Neutrophil (primary cell): ENCODE measurements around the gene ANKS6.

Source experiments
- H3K27ac ChIP-seq: fragments of 200-600 bp; sonication (generic); 2 replicates; pipeline ENCODE4 v1.5.1; 2016; ENCODE audit warnings: mild to moderate bottlenecking, moderate library complexity
- H3K27me3 ChIP-seq: fragments of 200-600 bp; sonication (generic); 2 replicates; pipeline ENCODE4 v1.6.0; 2016; ENCODE audit warnings: mild to moderate bottlenecking
- H3K36me3 ChIP-seq: fragments of 200-600 bp; sonication (generic); 2 replicates; pipeline ENCODE4 v1.5.1; 2017
- H3K4me1 ChIP-seq, 2 experiments: fragments of 200-600 bp in 1 of 2; sonication (generic) in 1 of 2; 1 replicate in 1 of 2; 2 replicates in 1 of 2; pipeline versions ENCODE4 v1.5.1 to v1.6.1; 2013 to 2016; ENCODE audit warnings: low read depth in 1 of 2, low read length in 1 of 2, mild to moderate bottlenecking in 1 of 2, moderate library complexity in 1 of 2; ENCODE audit not compliant: control insufficient read depth in 1 of 2, insufficient read depth in 1 of 2
- H3K4me3 ChIP-seq, 2 experiments: fragments of 200-600 bp in 1 of 2; sonication (generic) in 1 of 2; 1 replicate in 1 of 2; 2 replicates in 1 of 2; pipeline ENCODE4 v1.5.1; 2013 to 2016; ENCODE audit warnings: low read depth in 1 of 2, low read length in 1 of 2, mild to moderate bottlenecking in 1 of 2, moderate library complexity in 1 of 2
- H3K9me3 ChIP-seq: fragments of 200-600 bp; sonication (generic); 2 replicates; pipeline ENCODE4 v1.5.1; 2016
- TF ChIP-seq, protein P1 (sequence below): fragments of 200-600 bp; sonication (generic); IDR thresholded peaks from 2 replicates; pipeline ENCODE4 v1.5.1; 2016; ENCODE audit warnings: antibody characterized with exemption

ANKS6 gene

DNA sequence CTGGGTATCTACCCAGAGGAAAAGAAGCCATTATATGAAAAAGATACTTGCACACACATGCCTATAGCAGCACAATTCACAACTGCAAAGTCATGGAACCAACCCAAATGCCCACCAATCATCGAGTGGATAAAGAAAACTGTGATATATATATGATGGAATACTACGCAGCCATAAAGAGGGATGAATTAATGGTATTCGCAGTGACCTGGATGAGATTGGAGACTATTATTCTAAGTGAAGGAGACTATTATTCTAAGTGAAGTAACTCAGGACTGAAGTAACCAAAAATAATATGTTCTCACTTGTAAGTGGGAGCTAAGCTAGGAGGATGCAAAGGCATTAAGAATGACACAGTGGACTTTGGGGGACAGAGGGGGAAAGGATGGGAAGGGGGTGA is 57.6 kb downstream of the ANKS6 start:
- H3K27me3 ChIP-seq: no peaks in the 10 kb centered on the region
- H3K4me1 ChIP-seq: no peaks in the 10 kb centered on the region
- H3K9me3 ChIP-seq: no peaks in the 10 kb centered on the region
- TF ChIP-seq, protein P1, sequence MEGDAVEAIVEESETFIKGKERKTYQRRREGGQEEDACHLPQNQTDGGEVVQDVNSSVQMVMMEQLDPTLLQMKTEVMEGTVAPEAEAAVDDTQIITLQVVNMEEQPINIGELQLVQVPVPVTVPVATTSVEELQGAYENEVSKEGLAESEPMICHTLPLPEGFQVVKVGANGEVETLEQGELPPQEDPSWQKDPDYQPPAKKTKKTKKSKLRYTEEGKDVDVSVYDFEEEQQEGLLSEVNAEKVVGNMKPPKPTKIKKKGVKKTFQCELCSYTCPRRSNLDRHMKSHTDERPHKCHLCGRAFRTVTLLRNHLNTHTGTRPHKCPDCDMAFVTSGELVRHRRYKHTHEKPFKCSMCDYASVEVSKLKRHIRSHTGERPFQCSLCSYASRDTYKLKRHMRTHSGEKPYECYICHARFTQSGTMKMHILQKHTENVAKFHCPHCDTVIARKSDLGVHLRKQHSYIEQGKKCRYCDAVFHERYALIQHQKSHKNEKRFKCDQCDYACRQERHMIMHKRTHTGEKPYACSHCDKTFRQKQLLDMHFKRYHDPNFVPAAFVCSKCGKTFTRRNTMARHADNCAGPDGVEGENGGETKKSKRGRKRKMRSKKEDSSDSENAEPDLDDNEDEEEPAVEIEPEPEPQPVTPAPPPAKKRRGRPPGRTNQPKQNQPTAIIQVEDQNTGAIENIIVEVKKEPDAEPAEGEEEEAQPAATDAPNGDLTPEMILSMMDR: no peak
- no peak overlapping the region for H3K27ac ChIP-seq
- H3K4me3 ChIP-seq: no peak overlapping the region
- H3K36me3 ChIP-seq: no peaks in the 10 kb centered on the region

DNA sequence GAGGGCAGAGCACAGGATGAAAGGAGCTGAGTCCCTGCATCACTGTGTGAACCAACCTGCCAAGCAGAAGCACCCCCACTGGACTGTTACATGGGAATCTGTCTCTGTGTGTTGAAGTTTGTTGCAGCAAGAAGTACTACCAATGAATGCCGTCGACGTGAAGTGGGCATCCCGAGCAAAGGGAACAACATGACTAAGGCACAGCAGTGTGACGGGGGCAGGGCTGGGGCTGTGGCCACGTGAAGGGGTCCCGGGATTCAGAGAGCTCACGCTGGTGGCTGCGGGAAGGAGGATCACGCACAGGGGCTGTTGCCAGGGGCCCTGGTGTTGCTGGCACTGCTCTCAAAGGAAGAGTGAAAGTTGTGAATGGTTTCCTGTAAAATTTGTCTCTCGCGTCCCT is 60.1 kb downstream of the ANKS6 start:
- Histone ChIP-seq H3K36me3 (no peaks in the 10 kb centered on the region), H3K9me3 (no peaks in the 10 kb centered on the region), H3K4me1 (no peaks in the 10 kb centered on the region), H3K27me3 (no peaks in the 10 kb centered on the region), H3K4me3 (no peak overlapping the region), H3K27ac (no peak overlapping the region)
- TF ChIP-seq, protein P1: no peak

DNA sequence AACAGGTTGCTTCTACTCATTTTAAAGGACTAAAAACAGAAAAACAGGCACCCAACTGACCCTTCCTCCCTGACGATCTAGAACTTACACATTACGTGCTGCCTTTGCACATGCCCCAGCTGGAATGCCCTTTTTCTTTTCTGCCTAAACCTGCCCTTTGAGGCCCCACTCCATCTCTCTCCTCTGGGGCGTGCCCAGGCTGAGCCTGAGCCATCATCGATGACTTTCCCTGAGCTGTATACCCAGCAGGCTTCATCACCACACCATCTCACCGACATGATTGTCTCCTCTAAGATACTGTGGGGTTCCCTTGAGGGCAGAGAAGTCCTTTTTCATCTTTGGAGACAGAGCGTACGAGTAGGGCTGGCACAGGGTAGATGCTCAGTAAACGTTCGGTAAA is 63.6 kb downstream of the ANKS6 start:
- Histone ChIP-seq H3K9me3 (no peaks in the 10 kb centered on the region), H3K36me3 (no peaks in the 10 kb centered on the region), H3K4me1 (no peaks in the 10 kb centered on the region), H3K4me3 (no peak overlapping the region), H3K27me3 (no peaks in the 10 kb centered on the region), H3K27ac (no peak overlapping the region)
- TF ChIP-seq, protein P1: no peak

DNA sequence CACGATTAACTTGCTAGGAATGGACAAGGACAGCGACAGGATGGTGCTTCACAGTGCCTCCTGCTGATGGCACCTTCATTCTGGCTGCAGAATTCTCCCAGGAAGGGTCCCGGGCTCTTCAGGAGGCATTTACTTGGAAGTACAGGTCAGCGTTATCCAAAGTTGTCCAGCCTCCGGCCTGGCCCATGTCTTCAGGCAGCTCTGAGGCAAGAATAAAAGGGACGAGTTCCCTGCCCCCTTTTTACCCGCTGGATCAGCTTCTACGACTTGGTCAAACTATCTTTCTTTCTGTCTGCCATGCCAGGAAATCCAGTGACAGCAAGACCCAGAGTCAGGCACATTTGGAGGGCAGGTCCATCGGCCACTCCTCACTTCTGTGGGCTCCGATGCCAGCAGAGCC is 64.3 kb downstream of the ANKS6 start:
- H3K27ac ChIP-seq: no peak overlapping the region
- no peaks in the 10 kb centered on the region for H3K36me3 ChIP-seq
- no peaks in the 10 kb centered on the region for H3K9me3 ChIP-seq
- TF ChIP-seq, protein P1: no peak
- H3K4me1 ChIP-seq: no peaks in the 10 kb centered on the region
- H3K4me3 ChIP-seq: no peak overlapping the region
- no peaks in the 10 kb centered on the region for H3K27me3 ChIP-seq

DNA sequence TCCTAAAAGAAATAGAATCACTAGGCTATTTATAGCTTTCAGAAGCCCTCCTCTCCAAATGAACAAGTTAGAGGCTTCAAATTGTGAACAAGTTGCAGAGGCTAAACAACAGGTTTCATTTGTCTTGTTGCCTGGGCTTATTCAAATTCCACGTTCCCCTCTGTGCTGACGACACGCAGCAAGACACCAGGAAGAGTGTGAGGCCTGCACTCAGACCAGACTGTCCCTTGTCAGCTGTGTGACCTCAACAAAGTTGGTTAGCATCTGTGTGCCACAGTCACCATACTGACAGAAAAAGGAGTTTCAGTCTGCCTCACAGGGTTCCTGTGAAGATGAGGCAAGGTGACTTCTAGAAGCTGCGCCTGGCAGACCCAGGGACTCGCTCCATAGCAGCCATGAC is 65.5 kb downstream of the ANKS6 start:
- H3K36me3 ChIP-seq: no peaks in the 10 kb centered on the region
- no peak overlapping the region for H3K4me3 ChIP-seq
- peaks cover 0 to 3% of the 10 kb centered on the region in 2 experiments for H3K4me1 ChIP-seq
- H3K9me3 ChIP-seq: no peaks in the 10 kb centered on the region
- H3K27me3 ChIP-seq: peaks cover 1% of the 10 kb centered on the region
- TF ChIP-seq, protein P1: no peak
- H3K27ac ChIP-seq: no peak overlapping the region

DNA sequence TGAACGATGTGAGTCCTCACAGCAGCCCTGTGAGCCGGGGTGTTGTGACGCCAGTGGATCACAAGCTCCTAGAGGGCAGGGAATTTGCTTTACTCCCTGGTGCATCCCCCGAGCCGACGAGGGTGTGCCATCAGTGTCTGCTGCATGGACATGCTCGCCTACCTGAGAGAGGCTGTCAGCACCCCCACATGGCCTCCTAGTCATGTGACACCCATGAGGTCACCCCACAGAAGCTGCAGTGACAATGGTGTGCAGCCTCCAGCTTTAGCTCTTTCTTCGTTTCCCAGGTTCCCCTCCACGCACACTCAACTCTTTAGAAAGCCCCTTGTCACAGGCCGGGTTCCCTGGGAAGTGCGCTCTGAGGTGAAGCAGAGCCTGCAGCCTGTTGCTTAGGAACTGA is 67.9 kb downstream of the ANKS6 start:
- no peaks in the 10 kb centered on the region for H3K36me3 ChIP-seq
- TF ChIP-seq, protein P1: no peak
- no peak overlapping the region for H3K4me3 ChIP-seq
- peaks cover 24% of the 10 kb centered on the region for H3K27me3 ChIP-seq
- no peak overlapping the region for H3K27ac ChIP-seq
- no peaks in the 10 kb centered on the region for H3K9me3 ChIP-seq
- peaks cover 0 to 3% of the 10 kb centered on the region in 2 experiments for H3K4me1 ChIP-seq
